ENCODE results near the gene TMEM87A. TPM values are rescaled to one million over a fixed set of nuclear protein-coding genes. Genes with fewer than 3 reads are reported as not detected.

TMEM87A gene
- total RNA-seq, 2 experiments from 2014 or later: 26.6 to 28.4 TPM

DNA sequence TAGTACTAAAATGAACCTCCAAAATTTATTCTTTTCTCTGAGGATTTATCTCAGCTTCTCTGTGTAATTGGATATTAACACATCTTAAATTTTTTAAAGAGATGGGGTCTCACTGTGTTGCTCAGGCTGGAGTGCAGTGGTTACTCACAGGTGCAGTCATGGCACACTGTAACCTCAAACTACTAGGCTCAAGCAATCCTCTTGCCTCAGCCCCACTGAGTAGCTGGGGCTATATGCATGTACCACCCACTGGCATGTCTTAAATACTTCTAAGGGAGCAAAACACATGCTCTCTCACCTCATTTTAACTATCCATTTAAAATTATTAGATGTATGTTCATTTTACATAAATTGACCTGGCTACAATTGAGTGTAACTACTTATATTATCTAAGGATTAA lies 11.3 kb upstream of the TMEM87A start:
- DNase-seq: no peak
- CTCF ChIA-PET: interaction anchor here (1.0 kb wide), 1 partner anchor 9 kb away, joined by 3 read pairs; no protein-coding TSS in a partner anchor
- H3K27ac Mint-ChIP-seq: no peak overlapping the region
- no peaks in the 10 kb centered on the region for H3K27me3 Mint-ChIP-seq (ENCODE audit: low read depth)
- H3K4me3 Mint-ChIP-seq: no peak overlapping the region
- H3K36me3 Mint-ChIP-seq (ENCODE audit: low read depth): peaks cover 17% of the 10 kb centered on the region
- no peaks in the 10 kb centered on the region for H3K4me1 Mint-ChIP-seq (ENCODE audit: low read depth)
- H3K9me3 Mint-ChIP-seq: no peaks in the 10 kb centered on the region
- intact Hi-C loops (cut with micrococcal nuclease): no loop called here

GRCh38 chr15:42283671-42284070 lies 10.4 kb upstream of the TMEM87A start:
- H3K36me3 Mint-ChIP-seq (ENCODE audit: low read depth): peaks cover 11% of the 10 kb centered on the region
- H3K4me1 Mint-ChIP-seq (ENCODE audit: low read depth): no peaks in the 10 kb centered on the region
- intact Hi-C loops (cut with micrococcal nuclease): no loop called here
- H3K27me3 Mint-ChIP-seq (ENCODE audit: low read depth): no peaks in the 10 kb centered on the region
- no peaks in the 10 kb centered on the region for H3K9me3 Mint-ChIP-seq
- no peak for DNase-seq
- no peak overlapping the region for H3K4me3 Mint-ChIP-seq
- CTCF ChIA-PET: interaction anchor here (1.0 kb wide), 1 partner anchor 8 kb away, joined by 3 read pairs; no protein-coding TSS in a partner anchor
- no peak overlapping the region for H3K27ac Mint-ChIP-seq

- no peak for DNase-seq
- Mint-ChIP-seq H3K9me3 (no peaks in the 10 kb centered on the region), H3K27ac (no peak overlapping the region), H3K27me3 (ENCODE audit: low read depth) (no peaks in the 10 kb centered on the region), H3K4me3 (no peak overlapping the region), H3K4me1 (ENCODE audit: low read depth) (no peaks in the 10 kb centered on the region), H3K36me3 (ENCODE audit: low read depth) (peaks cover 10% of the 10 kb centered on the region)
- intact Hi-C loops (cut with micrococcal nuclease): no loop called here
- CTCF ChIA-PET: no interaction called here
Observed at GRCh38 chr15:42282926-42283325, 9.7 kb upstream of the TMEM87A start.

GRCh38 chr15:42282344-42282743 lies 9.1 kb upstream of the TMEM87A start:
- H3K36me3 Mint-ChIP-seq (ENCODE audit: low read depth): peaks cover 10% of the 10 kb centered on the region
- no peaks in the 10 kb centered on the region for H3K9me3 Mint-ChIP-seq
- H3K4me1 Mint-ChIP-seq (ENCODE audit: low read depth): no peaks in the 10 kb centered on the region
- no peak overlapping the region for H3K27ac Mint-ChIP-seq
- intact Hi-C loops (cut with micrococcal nuclease): no loop called here
- CTCF ChIA-PET: interaction anchor here (1.1 kb wide), 1 partner anchor 189 kb away, joined by 3 read pairs; no protein-coding TSS in a partner anchor
- H3K4me3 Mint-ChIP-seq: no peak overlapping the region
- H3K27me3 Mint-ChIP-seq (ENCODE audit: low read depth): no peaks in the 10 kb centered on the region
- DNase-seq: no peak

- Mint-ChIP-seq H3K9me3 (no peaks in the 10 kb centered on the region), H3K36me3 (ENCODE audit: low read depth) (peaks cover 9% of the 10 kb centered on the region), H3K27ac (no peak overlapping the region), H3K27me3 (ENCODE audit: low read depth) (no peaks in the 10 kb centered on the region), H3K4me1 (ENCODE audit: low read depth) (peaks cover 15% of the 10 kb centered on the region), H3K4me3 (no peak overlapping the region)
- no peak for DNase-seq
- CTCF ChIA-PET: no interaction called here
- intact Hi-C loops (cut with micrococcal nuclease): loop anchor here (10.0 kb wide), 2 partner anchors 296 to 906 kb away; partner anchors contain the start of genes CCNDBP1 and STARD9
Observed at GRCh38 chr15:42279234-42279723, 6.0 kb upstream of the TMEM87A start.

DNA sequence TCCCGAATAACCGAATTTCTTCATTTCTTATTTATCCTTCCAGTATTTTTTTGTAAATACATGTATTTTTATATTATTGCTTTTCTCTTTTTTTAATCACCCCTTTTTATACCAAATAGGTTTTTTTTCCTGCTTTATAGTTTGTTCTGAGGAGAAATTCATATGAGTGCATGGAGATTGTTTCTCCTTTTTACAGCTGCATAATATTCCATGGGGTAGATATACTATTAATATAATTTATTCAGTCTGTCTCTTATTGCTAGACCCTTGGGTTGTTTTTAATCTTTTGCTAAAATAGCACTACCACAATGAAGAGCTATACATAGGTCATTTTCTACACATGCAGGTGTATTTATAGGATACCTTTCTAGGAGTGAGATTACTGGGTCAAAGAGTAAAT lies 3.5 kb upstream of the TMEM87A start:
- intact Hi-C loops (cut with micrococcal nuclease): loop anchor here (10.0 kb wide), 2 partner anchors 298 to 908 kb away; partner anchors contain the start of genes CCNDBP1 and STARD9
- Mint-ChIP-seq H3K4me1 (ENCODE audit: low read depth) (peaks cover 26% of the 10 kb centered on the region), H3K36me3 (ENCODE audit: low read depth) (peaks cover 15% of the 10 kb centered on the region), H3K27me3 (ENCODE audit: low read depth) (no peaks in the 10 kb centered on the region), H3K9me3 (no peaks in the 10 kb centered on the region), H3K27ac (no peak overlapping the region), H3K4me3 (no peak overlapping the region)
- CTCF ChIA-PET: no interaction called here
- DNase-seq: no peak

DNA sequence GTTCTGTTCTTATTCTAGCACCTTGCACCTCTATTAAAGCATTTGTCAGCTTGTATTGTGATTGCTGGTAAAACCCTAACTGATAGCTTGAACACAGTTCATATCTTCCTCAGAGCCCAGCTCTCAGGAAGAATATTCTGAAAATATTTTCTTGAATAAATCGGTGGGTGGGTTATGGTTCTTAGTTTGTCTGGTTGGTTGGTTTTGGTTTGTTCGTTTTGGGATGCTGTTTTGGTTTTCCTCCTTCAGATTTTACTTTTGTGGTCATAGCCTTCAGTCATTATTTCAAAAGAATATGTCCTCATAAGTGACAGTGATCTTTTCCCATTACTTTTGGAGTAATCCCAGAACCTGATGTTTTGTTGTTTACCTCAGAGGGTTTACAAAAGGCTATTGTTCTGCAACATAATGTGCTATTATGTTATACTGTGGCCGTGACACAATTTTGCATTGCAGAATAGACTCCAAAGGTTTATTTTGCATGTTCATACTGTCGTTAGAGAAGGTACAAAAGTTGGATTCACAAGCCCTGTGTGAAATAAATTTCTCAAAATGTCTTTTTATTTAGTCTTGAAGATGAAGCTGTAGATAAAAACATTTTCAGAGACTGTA lies 2.7 kb upstream of the TMEM87A start:
- intact Hi-C loops (cut with micrococcal nuclease): loop anchor here (2.0 to 10.0 kb wide), 3 partner anchors 299 to 909 kb away; partner anchors contain the start of genes CCNDBP1 and STARD9
- Mint-ChIP-seq H3K27ac (peak overlapping the region; percentile 80), H3K4me1 (ENCODE audit: low read depth) (peaks cover 33% of the 10 kb centered on the region), H3K27me3 (ENCODE audit: low read depth) (no peaks in the 10 kb centered on the region), H3K9me3 (no peaks in the 10 kb centered on the region), H3K36me3 (ENCODE audit: low read depth) (peaks cover 19% of the 10 kb centered on the region), H3K4me3 (peak overlapping the region; percentile 99)
- CTCF ChIA-PET: interaction anchor here (0.9 kb wide), 1 partner anchor 8 kb away, joined by 3 read pairs; no protein-coding TSS in a partner anchor
- no peak for DNase-seq

DNA sequence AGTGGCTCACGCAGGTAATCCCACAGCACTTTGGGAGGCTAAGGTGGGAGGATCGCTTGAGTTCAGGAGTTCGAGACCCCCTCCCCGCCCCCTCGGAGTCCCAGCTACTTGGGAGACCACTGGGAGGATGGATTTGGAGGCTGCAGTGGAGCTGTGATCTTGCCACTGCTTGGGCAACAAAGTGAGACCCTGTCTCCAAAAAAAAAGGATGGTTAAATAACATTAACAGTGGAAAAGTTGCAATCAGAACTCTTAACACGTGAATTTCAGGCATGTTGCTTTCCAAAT lies 1.4 kb upstream of the TMEM87A start:
- Mint-ChIP-seq H3K27me3 (ENCODE audit: low read depth) (no peaks in the 10 kb centered on the region), H3K4me3 (peak overlapping the region; percentile 99), H3K27ac (peak overlapping the region; percentile 99), H3K9me3 (no peaks in the 10 kb centered on the region), H3K4me1 (ENCODE audit: low read depth) (peaks cover 43% of the 10 kb centered on the region), H3K36me3 (ENCODE audit: low read depth) (peaks cover 17% of the 10 kb centered on the region)
- intact Hi-C loops (cut with micrococcal nuclease): loop anchor here (2.0 to 10.0 kb wide), 3 partner anchors 300 to 910 kb away; partner anchors contain the start of genes CCNDBP1 and STARD9
- CTCF ChIA-PET: no interaction called here
- DNase-seq: no peak

- Mint-ChIP-seq H3K4me1 (ENCODE audit: low read depth) (peaks cover 45% of the 10 kb centered on the region), H3K27me3 (ENCODE audit: low read depth) (no peaks in the 10 kb centered on the region), H3K9me3 (no peaks in the 10 kb centered on the region), H3K36me3 (ENCODE audit: low read depth) (peaks cover 17% of the 10 kb centered on the region), H3K27ac (peak overlapping the region; percentile 99), H3K4me3 (peak overlapping the region; percentile 99)
- peak; percentile 79 for DNase-seq
- intact Hi-C loops (cut with micrococcal nuclease): loop anchor here (1.0 to 10.0 kb wide), 14 partner anchors 41 to 911 kb away; partner anchors contain the start of genes CCNDBP1, CDAN1, HAUS2 and LRRC57
- CTCF ChIA-PET: no interaction called here
Observed at GRCh38 chr15:42273900-42274701, 868 bp upstream of the TMEM87A start.

DNA sequence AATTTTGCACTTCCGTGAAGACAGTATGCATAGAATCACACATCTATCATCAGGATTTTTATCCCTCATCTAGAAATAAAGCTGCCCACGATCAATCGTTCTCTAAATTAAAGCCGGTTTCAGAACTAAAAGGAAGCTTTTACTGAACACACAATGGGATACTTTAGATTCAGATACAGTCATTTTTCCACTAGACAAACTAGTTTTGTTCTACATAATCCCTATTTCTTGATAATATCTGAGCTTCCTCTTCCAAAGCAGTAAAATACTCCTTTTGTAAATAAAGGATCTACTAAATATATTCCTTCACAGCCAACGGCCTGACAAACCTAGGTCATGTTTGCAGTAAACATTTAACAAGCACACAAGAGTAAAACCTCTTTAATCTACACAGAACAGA lies 2.2 kb downstream of the TMEM87A start:
- Mint-ChIP-seq H3K27me3 (ENCODE audit: low read depth) (no peaks in the 10 kb centered on the region), H3K4me1 (ENCODE audit: low read depth) (peaks cover 48% of the 10 kb centered on the region), H3K36me3 (ENCODE audit: low read depth) (peaks cover 23% of the 10 kb centered on the region), H3K27ac (no peak overlapping the region), H3K9me3 (no peaks in the 10 kb centered on the region), H3K4me3 (no peak overlapping the region)
- CTCF ChIA-PET: no interaction called here
- intact Hi-C loops (cut with micrococcal nuclease): loop anchor here (10.0 kb wide), 2 partner anchors 304 to 914 kb away; partner anchors contain the start of genes CCNDBP1 and STARD9
- no peak for DNase-seq

GRCh38 chr15:42270551-42270950 lies 2.7 kb downstream of the TMEM87A start:
- Mint-ChIP-seq H3K36me3 (ENCODE audit: low read depth) (peaks cover 27% of the 10 kb centered on the region), H3K27ac (no peak overlapping the region), H3K4me3 (no peak overlapping the region), H3K4me1 (ENCODE audit: low read depth) (peaks cover 45% of the 10 kb centered on the region), H3K9me3 (no peaks in the 10 kb centered on the region), H3K27me3 (ENCODE audit: low read depth) (no peaks in the 10 kb centered on the region)
- no peak for DNase-seq
- intact Hi-C loops (cut with micrococcal nuclease): loop anchor here (10.0 kb wide), 2 partner anchors 304 to 914 kb away; partner anchors contain the start of genes CCNDBP1 and STARD9
- CTCF ChIA-PET: no interaction called here

DNA sequence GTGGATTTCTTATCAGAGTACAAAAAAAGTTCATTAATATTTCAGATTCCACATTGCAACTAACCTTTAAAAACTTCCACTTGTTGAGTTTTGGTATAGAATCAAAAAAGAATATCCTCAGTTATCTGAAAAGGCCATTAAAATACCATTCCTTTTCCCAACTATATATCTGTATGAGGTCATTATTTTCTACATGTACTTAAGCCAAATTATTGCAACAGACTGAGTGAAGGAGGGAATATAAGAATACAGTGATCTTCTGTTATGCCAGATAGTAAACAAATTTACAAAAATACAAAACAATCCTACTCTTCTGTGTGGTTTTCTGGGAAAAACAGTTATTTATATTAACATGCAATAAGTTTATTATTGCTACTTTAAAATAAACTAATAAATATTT lies 5.9 kb downstream of the TMEM87A start:
- CTCF ChIA-PET: no interaction called here
- H3K36me3 Mint-ChIP-seq (ENCODE audit: low read depth): peaks cover 41% of the 10 kb centered on the region
- H3K27ac Mint-ChIP-seq: no peak overlapping the region
- H3K4me3 Mint-ChIP-seq: no peak overlapping the region
- H3K9me3 Mint-ChIP-seq: no peaks in the 10 kb centered on the region
- H3K27me3 Mint-ChIP-seq (ENCODE audit: low read depth): no peaks in the 10 kb centered on the region
- intact Hi-C loops (cut with micrococcal nuclease): no loop called here
- peaks cover 38% of the 10 kb centered on the region for H3K4me1 Mint-ChIP-seq (ENCODE audit: low read depth)
- DNase-seq: no peak
